A673 (cell line): ENCODE results near the gene TRERF1. TPM values are rescaled to one million over a fixed set of nuclear protein-coding genes. Genes with fewer than 3 reads are reported as not detected.
A peak's percentile ranks its signal among the peaks of the same experiment; 100 is the strongest.
"Not testable (repeated sequence)": the region's sequence is repeated elsewhere in the genome, so short reads cannot be mapped to it uniquely, and the experiment has no call there.

Source experiments
- BruUV-seq: library from RNA; stranded (reverse); fragments of 400-500 nt; replicated peaks from 2 replicates; lab custom pipeline; 2021; lab: Mats Ljungman, UMichigan
- CTCF ChIA-PET: fragments of 300-600 bp; sonication (Branson Sonifier 250); formaldehyde crosslinking; loops from one replicate; lab custom pipeline; 2022; ENCODE audit warnings: antibody characterized with exemption; lab: Charles Lee
- POLR2A ChIA-PET: fragments of 300-600 bp; sonication (Branson Sonifier 250); formaldehyde crosslinking; loops from one replicate; lab custom pipeline; 2022; ENCODE audit warnings: antibody characterized with exemption; ENCODE audit not compliant: low non-redundant PET; lab: Charles Lee
- DNase-seq: peaks from one replicate; pipeline ENCODE4 v3.0.0-alpha.2; 2015; ENCODE audit warnings: low spot score
- H3K27ac ChIP-seq: fragments of 200-600 bp; sonication (generic); 2 replicates; pipeline ENCODE4 v1.5.1; 2016; ENCODE audit warnings: mixed run types, low read depth, mild to moderate bottlenecking, mixed read lengths, antibody characterized with exemption, low read length; ENCODE audit not compliant: poor library complexity, severe bottlenecking
- H3K27me3 ChIP-seq: fragments of 200-600 bp; sonication (generic); replicated peaks from 2 replicates; pipeline ENCODE4 v1.6.1; 2017; ENCODE audit warnings: mixed run types, low read depth, mild to moderate bottlenecking, mixed read lengths, antibody characterized with exemption, low read length; ENCODE audit not compliant: insufficient read depth, poor library complexity
- H3K36me3 ChIP-seq: fragments of 200-600 bp; sonication (generic); 2 replicates; pipeline ENCODE4 v1.6.1; 2016; ENCODE audit warnings: mixed run types, mild to moderate bottlenecking, mixed read lengths, antibody characterized with exemption, low read length; ENCODE audit not compliant: insufficient read depth, poor library complexity, severe bottlenecking
- H3K4me1 ChIP-seq: fragments of 200-600 bp; sonication (generic); 2 replicates; pipeline ENCODE4 v1.6.1; 2017; ENCODE audit warnings: mixed run types, mild to moderate bottlenecking, mixed read lengths, antibody characterized with exemption, low read length; ENCODE audit not compliant: insufficient read depth, poor library complexity, severe bottlenecking
- H3K4me3 ChIP-seq: fragments of 200-600 bp; sonication (generic); 2 replicates; pipeline ENCODE4 v1.5.1; 2016; ENCODE audit warnings: low read depth, mixed run types, mild to moderate bottlenecking, mixed read lengths, low read length; ENCODE audit not compliant: poor library complexity, severe bottlenecking
- H3K9me3 ChIP-seq: fragments of 200-600 bp; sonication (generic); 2 replicates; pipeline ENCODE4 v1.6.1; 2016; ENCODE audit warnings: mixed run types, low read depth, mild to moderate bottlenecking, mixed read lengths, antibody characterized with exemption, low read length; ENCODE audit not compliant: poor library complexity, severe bottlenecking
- EZH2 ChIP-seq: fragments of 200-600 bp; sonication (generic); IDR thresholded peaks from 2 replicates; pipeline ENCODE4 v1.6.1; 2017; ENCODE audit warnings: borderline replicate concordance, low read depth, mild to moderate bottlenecking, mixed read lengths, antibody characterized with exemption, low read length; ENCODE audit not compliant: poor library complexity, severe bottlenecking
- intact Hi-C: fragments of 100-400 bp; cut with micrococcal nuclease; formaldehyde crosslinking; loops from one replicate; pipeline ENCODE4 v1.10.0; 2022; ENCODE audit not compliant: unreplicated experiment
- total RNA-seq: library from RNA; stranded (reverse); gene quantifications from 2 replicates; pipeline ENCODE4 v1.2.3, GENCODE V29; 2021
- TF ChIP-seq, protein P1 (sequence below): fragments of 300-800, 200-600 bp; sonication (generic); conservative IDR thresholded peaks from 2 replicates; pipeline ENCODE4 v1.5.1; 2017; ENCODE audit warnings: low read depth, mild to moderate bottlenecking, antibody characterized with exemption, low read length, moderate library complexity, mixed read lengths

The TRERF1 gene
- total RNA-seq, 1 experiment from 2014 or later, result 9.5 TPM

DNA sequence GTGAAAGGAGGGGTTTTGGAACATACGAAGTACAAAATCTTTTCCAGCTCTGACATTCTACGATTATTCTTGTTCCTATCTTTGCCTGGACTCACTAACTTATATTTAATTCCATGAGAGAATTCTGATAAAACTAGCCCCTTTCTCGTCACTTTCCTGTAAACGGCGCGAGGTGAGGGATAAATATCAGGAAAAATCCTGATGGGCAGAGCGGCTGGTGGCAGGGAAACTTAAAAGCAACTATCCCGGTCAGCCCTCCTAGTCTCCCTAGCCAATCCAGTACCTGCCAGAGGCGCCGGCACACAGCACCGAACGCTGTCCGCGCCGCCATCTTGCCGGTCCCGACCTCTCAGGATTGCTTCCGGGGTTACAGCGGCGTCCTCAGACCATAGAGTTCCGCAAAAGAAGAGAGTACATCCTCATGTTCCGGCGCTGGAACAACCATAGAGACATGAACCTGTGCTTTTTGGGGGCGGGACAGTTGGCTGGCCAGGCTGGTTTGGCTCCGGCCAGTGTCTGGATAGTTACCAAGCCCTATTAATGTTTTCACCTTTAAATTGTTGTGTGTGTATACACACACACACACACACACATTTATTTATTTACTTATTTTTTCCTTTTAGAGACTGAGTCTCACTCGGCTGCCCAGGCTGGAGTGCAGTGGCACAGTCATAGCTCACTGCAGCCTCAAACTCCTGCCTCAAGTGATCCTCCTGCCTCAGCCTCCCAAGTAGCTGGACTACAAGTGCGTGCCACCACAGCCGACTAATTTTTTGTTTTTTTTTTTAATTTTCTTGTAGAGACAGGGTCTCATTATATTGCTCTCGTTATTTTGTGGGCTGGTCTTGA, 234.0 kb downstream of the TRERF1 start, which contains the start of gene MRPS10:
Gene MRPS10, minus strand, starts transcription at position 343 of the 849 bp plus-strand sequence. Its CDS starts 12 bp downstream, at position 331.
- Histone ChIP-seq H3K27ac (peak within 1 kb of the TSS; percentile 90), H3K4me1 (peaks cover 13% of the 10 kb centered on the region), H3K36me3 (peaks cover 14% of the 10 kb centered on the region), H3K4me3 (peak within 1 kb of the TSS; percentile 98), H3K9me3 (no peaks in the 10 kb centered on the region), H3K27me3 (no peaks in the 10 kb centered on the region)
- ChIA-PET POLR2A (interaction anchor here (0.6 kb wide), 2 partner anchors 330 to 773 kb away, joined by 3 to 4 read pairs; no protein-coding TSS in a partner anchor), CTCF (interaction anchor here (0.6 to 1.0 kb wide), 2 partner anchors 189 to 330 kb away, joined by 4 to 5 read pairs; no protein-coding TSS in a partner anchor)
- BruUV-seq, result no TSS peak
- intact Hi-C loops, result loop anchor here (1.0 to 10.0 kb wide), 4 partner anchors 297 to 661 kb away; partner anchors contain the start of genes BYSL, MED20, PRICKLE4 and PRPH2
- no peak for TF ChIP-seq EZH2
- TF ChIP-seq, protein P1, sequence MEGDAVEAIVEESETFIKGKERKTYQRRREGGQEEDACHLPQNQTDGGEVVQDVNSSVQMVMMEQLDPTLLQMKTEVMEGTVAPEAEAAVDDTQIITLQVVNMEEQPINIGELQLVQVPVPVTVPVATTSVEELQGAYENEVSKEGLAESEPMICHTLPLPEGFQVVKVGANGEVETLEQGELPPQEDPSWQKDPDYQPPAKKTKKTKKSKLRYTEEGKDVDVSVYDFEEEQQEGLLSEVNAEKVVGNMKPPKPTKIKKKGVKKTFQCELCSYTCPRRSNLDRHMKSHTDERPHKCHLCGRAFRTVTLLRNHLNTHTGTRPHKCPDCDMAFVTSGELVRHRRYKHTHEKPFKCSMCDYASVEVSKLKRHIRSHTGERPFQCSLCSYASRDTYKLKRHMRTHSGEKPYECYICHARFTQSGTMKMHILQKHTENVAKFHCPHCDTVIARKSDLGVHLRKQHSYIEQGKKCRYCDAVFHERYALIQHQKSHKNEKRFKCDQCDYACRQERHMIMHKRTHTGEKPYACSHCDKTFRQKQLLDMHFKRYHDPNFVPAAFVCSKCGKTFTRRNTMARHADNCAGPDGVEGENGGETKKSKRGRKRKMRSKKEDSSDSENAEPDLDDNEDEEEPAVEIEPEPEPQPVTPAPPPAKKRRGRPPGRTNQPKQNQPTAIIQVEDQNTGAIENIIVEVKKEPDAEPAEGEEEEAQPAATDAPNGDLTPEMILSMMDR, result no peak
- peak; percentile 97 for DNase-seq

DNA sequence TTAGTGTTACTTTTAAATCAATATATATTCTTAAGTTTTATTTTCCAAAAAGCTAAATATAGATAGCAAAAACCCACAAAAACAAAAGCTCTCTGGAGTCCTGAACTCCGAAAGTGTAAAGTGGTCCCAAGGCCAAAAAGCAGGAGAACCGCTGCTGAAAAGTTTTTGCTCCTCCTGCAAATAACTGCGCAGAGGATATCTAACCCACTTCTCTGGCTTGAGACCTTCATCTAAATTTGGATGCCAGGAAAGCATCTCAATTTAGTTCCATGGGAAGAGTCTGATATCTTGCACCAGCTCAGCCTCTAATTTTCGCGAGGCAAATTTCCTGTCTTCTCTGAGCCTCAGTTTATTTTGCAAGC, 234.6 kb downstream of the TRERF1 start:
- no peak for TF ChIP-seq EZH2
- TF ChIP-seq, protein P1, result no peak
- ChIA-PET POLR2A (interaction anchor here (0.6 to 0.7 kb wide), 2 partner anchors 641 to 773 kb away, joined by 3 to 5 read pairs; no protein-coding TSS in a partner anchor), CTCF (interaction anchor here (1.0 kb wide), 1 partner anchor 331 kb away, joined by 4 read pairs; no protein-coding TSS in a partner anchor)
- Histone ChIP-seq H3K27ac (peak overlapping the region; percentile 90), H3K9me3 (no peaks in the 10 kb centered on the region), H3K36me3 (peaks cover 19% of the 10 kb centered on the region), H3K27me3 (no peaks in the 10 kb centered on the region), H3K4me3 (peak overlapping the region; percentile 98), H3K4me1 (peaks cover 13% of the 10 kb centered on the region)
- TSS peak; percentile 76 for BruUV-seq
- intact Hi-C loops, result loop anchor here (1.0 to 10.0 kb wide), 4 partner anchors 296 to 662 kb away; partner anchors contain the start of genes BYSL, MED20, PRICKLE4 and PRPH2
- peak; percentile 15 for DNase-seq

DNA sequence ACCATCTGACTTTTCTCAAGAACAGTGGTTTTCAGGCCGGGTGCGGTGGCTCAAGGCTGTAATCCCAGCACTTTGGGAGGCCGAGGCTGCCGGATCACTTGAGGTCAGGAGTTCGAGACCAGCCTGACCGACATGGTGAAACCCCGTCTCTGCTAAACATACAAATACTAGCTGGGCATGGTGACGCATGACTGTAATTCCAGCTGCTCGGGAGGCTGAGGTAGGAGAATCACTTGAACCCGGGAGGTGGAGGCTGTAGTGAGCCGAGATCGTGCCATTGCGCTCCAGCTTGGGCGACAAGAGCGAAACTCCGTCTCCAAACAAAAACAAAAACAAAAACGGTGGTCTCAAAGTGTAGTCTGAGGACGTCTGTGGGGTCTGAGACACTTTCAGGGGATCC, 235.2 kb downstream of the TRERF1 start:
- CTCF ChIA-PET, result interaction anchor here (1.0 kb wide), 1 partner anchor 331 kb away, joined by 4 read pairs; no protein-coding TSS in a partner anchor
- not testable (repeated sequence) for BruUV-seq, H3K27me3 ChIP-seq, H3K9me3 ChIP-seq, DNase-seq, H3K27ac ChIP-seq
- peak overlapping the region; percentile 98 for H3K4me3 ChIP-seq
- POLR2A ChIA-PET, result interaction anchor here (0.7 kb wide), 1 partner anchor 642 kb away, joined by 5 read pairs; no protein-coding TSS in a partner anchor
- peaks cover 13% of the 10 kb centered on the region for H3K4me1 ChIP-seq
- intact Hi-C loops, result loop anchor here (2.0 to 10.0 kb wide), 3 partner anchors 296 to 662 kb away; partner anchors contain the start of genes BYSL, MED20, PRPH2 and RPL7L1
- H3K36me3 ChIP-seq, result peaks cover 26% of the 10 kb centered on the region
